Loucy (cell line): ENCODE results near the gene KLF7.

ENCODE experiments used
- H2AFZ ChIP-seq: fragments of 200-600 bp; sonication (generic); 2 replicates; pipeline ENCODE4 v1.6.0; 2016; ENCODE audit warnings: antibody characterized with exemption, mild to moderate bottlenecking, low read length, moderate library complexity
- H3F3A ChIP-seq: fragments of 200-600 bp; 2 replicates; pipeline ENCODE4 v1.6.0; 2016; ENCODE audit warnings: antibody characterized with exemption, low read depth, mild to moderate bottlenecking
- H3K27me3 ChIP-seq: fragments of 200-600 bp; sonication (generic); 2 replicates; pipeline ENCODE4 v1.6.1; 2014; ENCODE audit warnings: low read length, mild to moderate bottlenecking; ENCODE audit not compliant: insufficient read depth, poor library complexity, severe bottlenecking
- H3K36me3 ChIP-seq: fragments of 200-600 bp; sonication (generic); 2 replicates; pipeline ENCODE4 v1.6.1; 2016; ENCODE audit warnings: low read length; ENCODE audit not compliant: insufficient read depth
- H3K4me1 ChIP-seq: fragments of 200-600 bp; sonication (generic); 2 replicates; pipeline ENCODE4 v1.5.1; 2014; ENCODE audit warnings: low read length, mild to moderate bottlenecking; ENCODE audit not compliant: insufficient read depth, poor library complexity, severe bottlenecking
- H3K4me2 ChIP-seq: fragments of 200-600 bp; sonication (generic); 2 replicates; pipeline ENCODE4 v1.6.0; 2014; ENCODE audit warnings: antibody characterized with exemption, low read length, low read depth, mild to moderate bottlenecking; ENCODE audit not compliant: poor library complexity, severe bottlenecking
- H3K4me3 ChIP-seq: fragments of 200-600 bp; sonication (generic); 2 replicates; pipeline ENCODE4 v1.5.1; 2014; ENCODE audit warnings: low read length, mild to moderate bottlenecking, mixed read lengths; ENCODE audit not compliant: poor library complexity, severe bottlenecking
- H3K79me2 ChIP-seq: fragments of 200-600 bp; sonication (generic); 2 replicates; pipeline ENCODE4 v1.6.1; 2014; ENCODE audit warnings: low read length; ENCODE audit not compliant: insufficient read depth
- H3K9ac ChIP-seq: fragments of 200-600 bp; sonication (generic); 2 replicates; pipeline ENCODE4 v1.6.0; 2014; ENCODE audit warnings: mild to moderate bottlenecking, low read depth, low read length, moderate library complexity; ENCODE audit not compliant: poor library complexity, severe bottlenecking
- H3K9me2 ChIP-seq: fragments of 200-600 bp; sonication (generic); replicated peaks from 2 replicates; pipeline ENCODE4 v1.6.1; 2016; ENCODE audit warnings: low read depth, low read length, mixed read lengths
- H3K9me3 ChIP-seq: fragments of 200-600 bp; sonication (generic); 2 replicates; pipeline ENCODE4 v1.6.1; 2014; ENCODE audit warnings: mild to moderate bottlenecking, antibody characterized with exemption, low read length, low read depth; ENCODE audit not compliant: insufficient read depth
- H4K20me1 ChIP-seq: fragments of 200-600 bp; sonication (generic); 2 replicates; pipeline ENCODE4 v1.6.0; 2014; ENCODE audit warnings: antibody characterized with exemption, low read length, mild to moderate bottlenecking; ENCODE audit not compliant: insufficient read depth, poor library complexity, severe bottlenecking
- EZH2phosphoT487 ChIP-seq: fragments of 200-600 bp; IDR thresholded peaks from 2 replicates; pipeline ENCODE4 v1.6.1; 2018; ENCODE audit warnings: antibody characterized with exemption, mild to moderate bottlenecking, moderate library complexity, borderline replicate concordance
- TF ChIP-seq, protein P1 (sequence below): fragments of 200-600 bp; sonication (generic); conservative IDR thresholded peaks from 2 replicates; pipeline ENCODE4 v1.5.1; 2014; ENCODE audit warnings: mild to moderate bottlenecking, antibody characterized with exemption, low read length

KLF7 gene

DNA sequence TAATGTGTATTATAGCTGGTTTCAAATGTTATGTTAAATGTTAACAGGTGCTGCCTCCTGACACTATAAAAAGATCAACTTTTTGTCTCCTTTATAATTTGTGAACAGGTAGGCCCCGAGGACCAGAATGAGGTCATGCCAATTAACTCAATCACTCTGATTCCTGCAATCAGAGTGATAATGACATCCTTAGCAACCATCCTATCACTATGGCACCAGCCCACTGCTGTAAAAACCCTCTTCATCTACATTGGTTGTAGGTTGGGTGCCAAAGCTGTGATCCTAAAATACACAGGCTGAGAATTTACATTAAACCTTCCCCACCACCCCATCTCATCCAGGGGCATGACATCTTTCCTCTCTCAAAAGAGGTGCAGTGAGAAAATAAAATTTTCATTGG is 122.9 kb downstream of the KLF7 start:
- no peak overlapping the region for H2AFZ ChIP-seq
- no peaks in the 10 kb centered on the region for H3K27me3 ChIP-seq
- H3K9me3 ChIP-seq: no peaks in the 10 kb centered on the region
- H3K9me2 ChIP-seq: no peaks in the 10 kb centered on the region
- H3K4me1 ChIP-seq: peaks cover 3% of the 10 kb centered on the region
- H3F3A ChIP-seq: no peaks in the 10 kb centered on the region
- H4K20me1 ChIP-seq: no peaks in the 10 kb centered on the region
- TF ChIP-seq, protein P1, sequence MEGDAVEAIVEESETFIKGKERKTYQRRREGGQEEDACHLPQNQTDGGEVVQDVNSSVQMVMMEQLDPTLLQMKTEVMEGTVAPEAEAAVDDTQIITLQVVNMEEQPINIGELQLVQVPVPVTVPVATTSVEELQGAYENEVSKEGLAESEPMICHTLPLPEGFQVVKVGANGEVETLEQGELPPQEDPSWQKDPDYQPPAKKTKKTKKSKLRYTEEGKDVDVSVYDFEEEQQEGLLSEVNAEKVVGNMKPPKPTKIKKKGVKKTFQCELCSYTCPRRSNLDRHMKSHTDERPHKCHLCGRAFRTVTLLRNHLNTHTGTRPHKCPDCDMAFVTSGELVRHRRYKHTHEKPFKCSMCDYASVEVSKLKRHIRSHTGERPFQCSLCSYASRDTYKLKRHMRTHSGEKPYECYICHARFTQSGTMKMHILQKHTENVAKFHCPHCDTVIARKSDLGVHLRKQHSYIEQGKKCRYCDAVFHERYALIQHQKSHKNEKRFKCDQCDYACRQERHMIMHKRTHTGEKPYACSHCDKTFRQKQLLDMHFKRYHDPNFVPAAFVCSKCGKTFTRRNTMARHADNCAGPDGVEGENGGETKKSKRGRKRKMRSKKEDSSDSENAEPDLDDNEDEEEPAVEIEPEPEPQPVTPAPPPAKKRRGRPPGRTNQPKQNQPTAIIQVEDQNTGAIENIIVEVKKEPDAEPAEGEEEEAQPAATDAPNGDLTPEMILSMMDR: no peak
- TF ChIP-seq EZH2phosphoT487: no peak
- no peaks in the 10 kb centered on the region for H3K36me3 ChIP-seq
- H3K4me2 ChIP-seq: no peak overlapping the region
- H3K9ac ChIP-seq: no peak overlapping the region
- H3K4me3 ChIP-seq: no peak overlapping the region
- H3K79me2 ChIP-seq: no peaks in the 10 kb centered on the region

DNA sequence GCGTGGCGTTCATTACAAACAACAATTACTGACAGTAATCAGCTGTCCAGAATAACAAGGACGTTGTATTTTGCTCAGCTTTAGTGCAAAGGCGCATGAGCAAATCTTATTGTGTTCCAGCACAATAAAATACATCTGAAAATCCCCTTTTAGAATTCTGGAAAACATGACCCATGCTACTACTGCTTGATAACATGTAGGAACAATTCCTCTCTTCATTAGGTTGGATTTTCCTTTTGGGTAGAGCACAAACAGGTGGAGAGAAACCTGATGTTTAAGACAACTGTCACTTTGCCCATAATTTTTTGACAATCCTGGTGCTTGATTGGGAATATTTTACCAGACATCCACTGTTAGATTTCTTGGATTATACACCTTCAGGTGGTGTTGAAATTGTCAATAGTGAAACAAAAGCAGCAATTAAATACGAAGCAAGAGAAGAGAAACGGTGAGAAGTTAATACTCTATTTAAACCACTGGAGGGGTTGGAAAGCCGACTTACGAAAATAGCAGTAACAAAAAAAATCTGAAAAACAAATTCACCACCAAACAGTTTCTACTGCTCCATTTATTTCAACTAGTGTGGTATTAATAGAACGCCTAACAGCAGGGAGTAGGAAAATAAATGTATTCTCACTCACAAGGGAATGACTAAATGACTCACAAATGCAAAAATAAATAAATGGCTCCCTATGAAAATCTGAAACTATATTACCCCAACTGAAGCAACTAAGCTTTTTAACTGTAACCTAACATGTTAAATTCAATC is 123.8 kb downstream of the KLF7 start:
- Histone ChIP-seq H3K79me2 (no peaks in the 10 kb centered on the region), H3K4me1 (peaks cover 2% of the 10 kb centered on the region), H3K9me2 (no peaks in the 10 kb centered on the region), H3K36me3 (no peaks in the 10 kb centered on the region), H3K9ac (no peak overlapping the region), H3K27me3 (no peaks in the 10 kb centered on the region), H3K4me2 (no peak overlapping the region), H4K20me1 (no peaks in the 10 kb centered on the region), H3K4me3 (no peak overlapping the region), H3F3A (no peaks in the 10 kb centered on the region), H3K9me3 (no peaks in the 10 kb centered on the region), H2AFZ (no peak overlapping the region)
- no peak for TF ChIP-seq EZH2phosphoT487
- TF ChIP-seq, protein P1: no peak

DNA sequence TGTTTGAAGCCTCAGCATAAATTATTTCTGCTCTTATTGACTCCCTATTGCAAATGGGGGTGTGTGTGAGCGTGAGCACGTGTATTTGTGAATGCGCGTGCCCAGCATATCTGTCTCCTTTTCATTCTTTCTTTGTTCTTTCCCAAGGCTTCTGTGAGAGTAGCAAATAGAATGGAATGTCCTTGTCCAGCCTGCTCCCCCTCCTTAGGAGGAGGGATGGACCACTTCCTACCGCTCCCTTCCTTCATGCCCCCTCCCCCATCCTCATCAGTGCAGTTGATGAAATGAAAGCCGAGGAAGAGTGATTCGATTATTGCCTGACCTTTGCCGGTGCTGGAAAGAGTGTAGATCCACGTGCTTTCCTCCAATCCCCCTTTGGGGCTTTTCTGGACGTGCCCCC is 124.5 kb downstream of the KLF7 start:
- Histone ChIP-seq H3K27me3 (no peaks in the 10 kb centered on the region), H3F3A (no peaks in the 10 kb centered on the region)

More for the DNA sequence above, 124.5 kb downstream of the KLF7 start:
- H3K4me1 ChIP-seq: no peaks in the 10 kb centered on the region
- no peaks in the 10 kb centered on the region for H4K20me1 ChIP-seq
- TF ChIP-seq, protein P1: no peak
- TF ChIP-seq EZH2phosphoT487: no peak
- no peak overlapping the region for H3K4me3 ChIP-seq
- no peaks in the 10 kb centered on the region for H3K9me2 ChIP-seq
- no peaks in the 10 kb centered on the region for H3K9me3 ChIP-seq
- H3K36me3 ChIP-seq: no peaks in the 10 kb centered on the region
- H2AFZ ChIP-seq: no peak overlapping the region
- H3K9ac ChIP-seq: no peak overlapping the region
- H3K4me2 ChIP-seq: no peak overlapping the region
- no peaks in the 10 kb centered on the region for H3K79me2 ChIP-seq
